Measurements from ENCODE around the gene LILRB1.

The LILRB1 gene

DNA sequence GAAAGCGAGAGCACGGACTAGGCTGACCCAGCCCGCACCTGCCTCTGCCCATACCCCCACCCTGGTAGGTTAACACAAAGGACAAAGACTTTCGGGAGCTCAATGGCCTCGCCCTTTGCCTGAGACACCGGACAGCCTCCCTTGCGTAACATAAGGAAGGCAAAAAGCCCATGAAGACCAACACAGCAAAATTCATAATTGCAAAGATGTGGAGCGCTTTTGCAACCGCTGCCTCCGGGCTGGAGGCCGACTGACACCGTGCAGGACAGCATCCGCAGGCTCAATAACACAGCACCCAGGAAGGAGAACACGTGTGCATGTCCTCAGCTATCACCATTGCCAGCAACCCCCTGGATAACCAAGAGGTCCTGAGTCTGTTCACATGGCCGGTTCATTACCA lies 21.5 kb upstream of the LILRB1 start:
- H3K27me3 ChIP-seq (ENCODE audit: insufficient read depth, poor library complexity, severe bottlenecking), result no peaks in the 10 kb centered on the region
- TF ChIP-seq GABPA (IDR thresholded peaks at IDR 0.05; ENCODE audit: low read depth), result no peak
- no peak for TF ChIP-seq POLR2AphosphoS5 (IDR thresholded peaks at IDR 0.05; ENCODE audit: low read depth)
- TF ChIP-seq, protein P1, sequence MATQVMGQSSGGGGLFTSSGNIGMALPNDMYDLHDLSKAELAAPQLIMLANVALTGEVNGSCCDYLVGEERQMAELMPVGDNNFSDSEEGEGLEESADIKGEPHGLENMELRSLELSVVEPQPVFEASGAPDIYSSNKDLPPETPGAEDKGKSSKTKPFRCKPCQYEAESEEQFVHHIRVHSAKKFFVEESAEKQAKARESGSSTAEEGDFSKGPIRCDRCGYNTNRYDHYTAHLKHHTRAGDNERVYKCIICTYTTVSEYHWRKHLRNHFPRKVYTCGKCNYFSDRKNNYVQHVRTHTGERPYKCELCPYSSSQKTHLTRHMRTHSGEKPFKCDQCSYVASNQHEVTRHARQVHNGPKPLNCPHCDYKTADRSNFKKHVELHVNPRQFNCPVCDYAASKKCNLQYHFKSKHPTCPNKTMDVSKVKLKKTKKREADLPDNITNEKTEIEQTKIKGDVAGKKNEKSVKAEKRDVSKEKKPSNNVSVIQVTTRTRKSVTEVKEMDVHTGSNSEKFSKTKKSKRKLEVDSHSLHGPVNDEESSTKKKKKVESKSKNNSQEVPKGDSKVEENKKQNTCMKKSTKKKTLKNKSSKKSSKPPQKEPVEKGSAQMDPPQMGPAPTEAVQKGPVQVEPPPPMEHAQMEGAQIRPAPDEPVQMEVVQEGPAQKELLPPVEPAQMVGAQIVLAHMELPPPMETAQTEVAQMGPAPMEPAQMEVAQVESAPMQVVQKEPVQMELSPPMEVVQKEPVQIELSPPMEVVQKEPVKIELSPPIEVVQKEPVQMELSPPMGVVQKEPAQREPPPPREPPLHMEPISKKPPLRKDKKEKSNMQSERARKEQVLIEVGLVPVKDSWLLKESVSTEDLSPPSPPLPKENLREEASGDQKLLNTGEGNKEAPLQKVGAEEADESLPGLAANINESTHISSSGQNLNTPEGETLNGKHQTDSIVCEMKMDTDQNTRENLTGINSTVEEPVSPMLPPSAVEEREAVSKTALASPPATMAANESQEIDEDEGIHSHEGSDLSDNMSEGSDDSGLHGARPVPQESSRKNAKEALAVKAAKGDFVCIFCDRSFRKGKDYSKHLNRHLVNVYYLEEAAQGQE (IDR thresholded peaks at IDR 0.05; ENCODE audit: insufficient replicate concordance, low read depth), result no peak
- TF ChIP-seq SPI1 (IDR thresholded peaks at IDR 0.05; ENCODE audit: borderline replicate concordance, low read depth), result no peak
- TF ChIP-seq, protein P2, sequence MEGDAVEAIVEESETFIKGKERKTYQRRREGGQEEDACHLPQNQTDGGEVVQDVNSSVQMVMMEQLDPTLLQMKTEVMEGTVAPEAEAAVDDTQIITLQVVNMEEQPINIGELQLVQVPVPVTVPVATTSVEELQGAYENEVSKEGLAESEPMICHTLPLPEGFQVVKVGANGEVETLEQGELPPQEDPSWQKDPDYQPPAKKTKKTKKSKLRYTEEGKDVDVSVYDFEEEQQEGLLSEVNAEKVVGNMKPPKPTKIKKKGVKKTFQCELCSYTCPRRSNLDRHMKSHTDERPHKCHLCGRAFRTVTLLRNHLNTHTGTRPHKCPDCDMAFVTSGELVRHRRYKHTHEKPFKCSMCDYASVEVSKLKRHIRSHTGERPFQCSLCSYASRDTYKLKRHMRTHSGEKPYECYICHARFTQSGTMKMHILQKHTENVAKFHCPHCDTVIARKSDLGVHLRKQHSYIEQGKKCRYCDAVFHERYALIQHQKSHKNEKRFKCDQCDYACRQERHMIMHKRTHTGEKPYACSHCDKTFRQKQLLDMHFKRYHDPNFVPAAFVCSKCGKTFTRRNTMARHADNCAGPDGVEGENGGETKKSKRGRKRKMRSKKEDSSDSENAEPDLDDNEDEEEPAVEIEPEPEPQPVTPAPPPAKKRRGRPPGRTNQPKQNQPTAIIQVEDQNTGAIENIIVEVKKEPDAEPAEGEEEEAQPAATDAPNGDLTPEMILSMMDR (IDR thresholded peaks at IDR 0.05; ENCODE audit: insufficient read depth, low read length), result no peak
- H3K27ac ChIP-seq (replicated peaks), result no peak overlapping the region
- DNase-seq (ENCODE audit: low read depth in 1 of 2, low spot score in 1 of 2), result no peak
- H3K4me3 ChIP-seq (replicated peaks; ENCODE audit: insufficient read depth, low read length), result no peak overlapping the region

DNA sequence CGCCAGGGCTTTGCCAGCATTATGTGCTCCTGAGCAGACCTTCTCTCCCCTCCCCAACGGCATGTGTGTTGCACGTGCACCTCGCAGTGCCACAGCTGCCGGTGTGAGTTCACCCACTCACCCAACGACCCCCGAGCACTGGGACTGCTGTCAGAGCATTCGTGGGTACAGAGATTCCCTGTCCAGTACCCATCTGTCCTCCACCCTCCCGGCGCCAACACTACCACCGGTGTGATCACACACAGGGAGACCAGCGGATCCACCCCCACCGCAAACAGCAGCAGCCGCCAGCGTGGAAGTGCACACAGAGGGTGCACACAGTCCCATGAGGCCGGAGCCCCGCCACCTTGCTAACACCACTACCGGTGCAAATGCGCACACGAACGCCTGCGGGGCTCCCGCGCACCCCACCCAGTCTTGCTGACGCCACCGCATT lies 20.9 kb upstream of the LILRB1 start:
- H3K4me3 ChIP-seq (replicated peaks; ENCODE audit: insufficient read depth, low read length), result no peak overlapping the region
- no peak overlapping the region for H3K27ac ChIP-seq (replicated peaks)
- DNase-seq (ENCODE audit: low read depth in 1 of 2, low spot score in 1 of 2), result no peak
- TF ChIP-seq GABPA (IDR thresholded peaks at IDR 0.05; ENCODE audit: low read depth), result no peak
- TF ChIP-seq, protein P1 (IDR thresholded peaks at IDR 0.05; ENCODE audit: insufficient replicate concordance, low read depth), result no peak
- no peak for TF ChIP-seq SPI1 (IDR thresholded peaks at IDR 0.05; ENCODE audit: borderline replicate concordance, low read depth)
- TF ChIP-seq POLR2AphosphoS5 (IDR thresholded peaks at IDR 0.05; ENCODE audit: low read depth), result no peak
- TF ChIP-seq, protein P2 (IDR thresholded peaks at IDR 0.05; ENCODE audit: insufficient read depth, low read length), result no peak
- no peaks in the 10 kb centered on the region for H3K27me3 ChIP-seq (ENCODE audit: insufficient read depth, poor library complexity, severe bottlenecking)

DNA sequence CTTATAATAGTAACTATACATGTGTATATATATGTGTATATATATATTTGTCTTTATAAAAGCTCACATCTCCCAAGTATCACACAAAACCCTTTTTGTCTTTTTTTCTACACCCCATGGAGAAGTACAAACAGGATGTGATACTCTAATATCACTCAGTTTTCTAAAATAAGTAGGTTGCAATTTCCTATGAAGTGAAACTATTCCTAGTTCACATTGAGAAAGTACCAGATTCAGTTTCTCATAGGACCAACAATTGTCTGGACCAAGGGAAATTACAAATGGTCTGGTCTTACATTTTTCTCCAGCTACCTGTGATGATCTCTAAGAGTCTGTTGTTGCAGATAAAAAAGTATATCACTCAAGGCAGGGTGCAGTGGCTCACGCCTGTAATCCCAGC lies 17.9 kb upstream of the LILRB1 start:
- no peak overlapping the region for H3K4me3 ChIP-seq (replicated peaks; ENCODE audit: insufficient read depth, low read length)
- TF ChIP-seq SPI1 (IDR thresholded peaks at IDR 0.05; ENCODE audit: borderline replicate concordance, low read depth), result no peak
- TF ChIP-seq POLR2AphosphoS5 (IDR thresholded peaks at IDR 0.05; ENCODE audit: low read depth), result no peak
- no peak for TF ChIP-seq GABPA (IDR thresholded peaks at IDR 0.05; ENCODE audit: low read depth)
- TF ChIP-seq, protein P1 (IDR thresholded peaks at IDR 0.05; ENCODE audit: insufficient replicate concordance, low read depth), result no peak
- TF ChIP-seq, protein P2 (IDR thresholded peaks at IDR 0.05; ENCODE audit: insufficient read depth, low read length), result no peak
- DNase-seq (ENCODE audit: low read depth in 1 of 2, low spot score in 1 of 2), result no peak
- H3K27me3 ChIP-seq (ENCODE audit: insufficient read depth, poor library complexity, severe bottlenecking), result no peaks in the 10 kb centered on the region
- no peak overlapping the region for H3K27ac ChIP-seq (replicated peaks)
